Measurements from ENCODE around the gene ESR1.
"Not testable (repeated sequence)": the region's sequence is repeated elsewhere in the genome, so short reads cannot be mapped to it uniquely, and the experiment has no call there.

The ESR1 gene

DNA sequence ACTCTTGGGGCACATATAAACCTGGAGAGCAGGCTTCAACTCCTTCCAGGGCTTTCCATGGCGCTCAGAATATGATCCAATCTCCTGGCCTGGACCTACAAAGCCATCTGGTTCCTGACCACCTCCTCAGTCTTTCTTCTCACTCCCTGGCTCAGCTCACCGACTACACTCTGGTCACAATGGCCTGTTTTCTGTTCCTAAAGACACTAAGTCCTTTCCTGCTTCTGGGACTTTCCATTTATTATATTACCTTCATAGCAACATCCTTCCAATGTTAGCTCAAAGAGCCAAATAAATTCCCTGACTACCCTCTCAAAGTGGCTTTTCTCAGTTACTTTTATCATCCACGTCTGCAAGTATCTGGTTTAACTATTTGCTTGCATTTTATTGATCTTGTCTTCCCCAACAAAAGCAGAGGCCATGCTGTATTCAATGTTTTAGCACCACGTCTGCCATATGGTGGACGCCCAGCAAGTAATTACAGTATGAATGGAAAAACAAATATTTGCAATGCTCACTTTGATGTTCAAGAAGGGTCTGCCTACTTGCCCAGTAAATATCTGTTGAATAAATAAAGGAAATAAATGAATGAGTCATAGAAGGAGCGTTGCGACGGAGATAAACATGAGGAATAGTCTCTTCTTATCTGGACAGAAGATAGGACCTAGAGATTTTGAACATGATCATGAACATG is 328.4 kb downstream of the ESR1 start:
- no peak for DNase-seq (ENCODE audit: low read depth)

DNA sequence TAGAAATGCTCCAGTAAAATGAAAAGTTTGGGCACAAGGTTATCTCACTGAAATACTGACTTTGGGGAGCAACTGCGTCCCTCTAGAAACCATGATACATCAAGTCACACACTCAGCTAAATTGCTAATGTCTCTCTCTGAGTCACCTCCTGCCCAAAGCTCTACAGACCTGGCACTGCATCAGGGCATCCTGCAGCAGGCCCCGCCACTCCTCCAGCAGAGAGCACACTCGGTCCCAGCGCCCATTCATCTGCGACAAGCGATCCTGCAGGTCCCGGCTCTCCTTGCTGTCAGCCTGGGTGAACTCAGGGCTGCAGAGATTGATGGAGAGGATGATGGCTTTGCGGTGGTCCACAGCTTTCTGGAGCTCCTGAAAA is 329.0 kb downstream of the ESR1 start:
- no peak for DNase-seq (ENCODE audit: low read depth)

DNA sequence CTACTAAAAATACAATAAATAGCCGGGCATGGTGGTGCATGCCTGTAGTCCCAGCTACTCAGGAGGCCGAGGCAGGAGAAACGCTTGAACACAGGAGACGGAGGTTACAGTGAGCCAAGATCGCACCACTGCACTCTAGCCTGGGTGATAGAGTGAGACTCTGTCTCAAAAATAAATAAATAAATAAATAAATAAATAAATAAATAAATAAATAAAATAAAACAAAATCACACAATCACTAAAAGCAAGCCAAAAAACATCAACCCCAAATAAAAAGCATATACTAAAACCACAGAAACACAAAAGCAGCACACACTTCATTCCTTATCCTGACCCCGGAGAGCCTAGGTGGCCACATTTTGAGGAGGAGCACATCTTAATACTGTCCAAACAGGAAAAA is 330.9 kb downstream of the ESR1 start:
- not testable (repeated sequence) for DNase-seq (ENCODE audit: low read depth)

DNA sequence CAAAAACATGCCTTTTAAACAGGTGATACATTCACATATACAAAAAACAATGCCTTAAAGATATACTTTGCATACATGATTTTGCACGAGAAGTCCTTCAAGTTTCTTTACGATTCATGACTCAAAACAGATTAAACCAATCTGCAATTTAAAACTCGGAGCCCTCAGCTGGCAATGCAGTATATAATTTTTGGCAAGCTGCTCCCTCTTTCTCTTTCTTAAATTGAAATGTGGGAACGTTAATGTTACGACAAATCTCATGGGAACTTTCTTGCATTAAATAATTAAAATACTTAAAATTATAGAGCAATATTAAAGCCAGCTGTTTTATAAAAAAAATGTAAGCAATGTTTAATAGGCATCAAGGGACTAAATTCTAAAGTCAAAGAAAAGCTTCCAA is 334.6 kb downstream of the ESR1 start:
- DNase-seq (ENCODE audit: low read depth) = no peak

DNA sequence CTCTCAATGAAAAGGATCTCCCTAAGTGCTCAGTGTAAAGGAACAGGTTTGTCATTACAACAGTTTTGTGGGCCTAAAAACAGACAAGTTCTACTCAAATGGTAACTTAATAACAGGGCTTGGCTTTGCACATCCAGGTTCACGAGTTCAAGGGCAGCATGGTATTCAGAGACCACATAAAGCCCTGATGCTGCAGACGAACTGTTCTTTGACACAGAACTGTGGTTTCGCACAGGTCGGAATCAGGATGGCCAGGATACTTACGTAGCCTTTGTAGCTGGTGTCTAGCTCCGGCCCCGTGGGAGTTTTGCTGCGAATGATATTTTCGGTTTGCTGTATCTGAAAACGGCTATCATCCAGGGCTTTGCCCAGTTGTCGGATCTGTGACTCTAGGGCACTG is 335.9 kb downstream of the ESR1 start:
- DNase-seq (ENCODE audit: low read depth) = no peak

DNA sequence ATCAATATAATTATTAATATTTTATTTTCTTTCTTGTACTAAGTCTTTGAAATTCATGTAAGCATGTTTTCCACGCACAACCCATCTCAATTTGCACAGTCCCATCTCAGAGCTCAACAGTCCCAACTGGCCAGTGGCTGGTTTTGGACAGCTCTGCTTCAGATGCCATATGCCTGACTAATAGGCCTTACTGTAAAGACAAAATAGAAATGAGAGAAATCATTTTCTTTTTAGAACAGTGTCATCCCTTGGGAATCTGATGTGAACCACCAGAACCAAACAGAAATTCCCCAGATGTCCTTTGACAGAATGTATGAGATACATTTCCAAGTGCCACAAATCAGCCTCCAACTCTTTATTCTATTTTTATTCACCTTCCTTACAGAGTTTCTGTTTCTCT is 338.9 kb downstream of the ESR1 start:
- DNase-seq (ENCODE audit: low read depth) = no peak

DNA sequence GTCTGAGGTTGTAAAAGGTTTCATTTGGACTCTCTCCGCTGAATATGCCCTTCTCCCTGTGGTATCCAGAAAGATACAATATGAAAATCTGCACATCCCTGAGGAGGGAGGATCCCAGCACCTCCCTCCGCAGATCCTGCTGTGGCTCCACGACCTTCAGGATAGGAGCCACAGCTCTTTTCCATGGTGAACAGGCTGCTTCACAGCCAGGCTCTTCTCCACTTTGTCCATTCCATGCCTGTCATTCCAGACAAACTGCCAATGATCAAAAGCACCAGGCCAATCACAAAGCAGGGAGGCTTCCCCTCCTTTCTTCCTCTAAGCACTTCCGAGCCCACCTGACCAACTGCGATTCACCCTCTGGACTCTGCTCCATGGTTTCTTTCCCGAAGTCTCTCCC is 339.8 kb downstream of the ESR1 start:
- no peak for DNase-seq (ENCODE audit: low read depth)

DNA sequence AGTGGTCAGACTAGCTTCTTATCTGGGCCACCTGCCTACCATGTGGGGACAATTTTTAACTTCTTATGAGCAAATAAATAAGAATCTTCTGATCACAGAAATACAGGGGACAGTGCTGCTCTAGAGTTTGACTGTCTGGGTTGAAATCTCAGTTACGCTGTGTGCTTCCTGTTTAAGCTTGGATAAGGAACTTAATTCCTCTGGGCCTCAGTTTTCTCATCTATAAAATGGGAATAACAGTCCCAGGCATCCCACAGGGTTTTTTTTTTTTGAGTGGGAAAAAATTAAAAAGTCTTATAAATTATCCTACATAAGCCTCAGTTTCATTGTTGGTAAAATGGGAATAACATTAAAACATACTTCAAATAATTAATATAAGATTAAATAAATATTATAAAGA is 340.9 kb downstream of the ESR1 start:
- DNase-seq (ENCODE audit: low read depth) = no peak

DNA sequence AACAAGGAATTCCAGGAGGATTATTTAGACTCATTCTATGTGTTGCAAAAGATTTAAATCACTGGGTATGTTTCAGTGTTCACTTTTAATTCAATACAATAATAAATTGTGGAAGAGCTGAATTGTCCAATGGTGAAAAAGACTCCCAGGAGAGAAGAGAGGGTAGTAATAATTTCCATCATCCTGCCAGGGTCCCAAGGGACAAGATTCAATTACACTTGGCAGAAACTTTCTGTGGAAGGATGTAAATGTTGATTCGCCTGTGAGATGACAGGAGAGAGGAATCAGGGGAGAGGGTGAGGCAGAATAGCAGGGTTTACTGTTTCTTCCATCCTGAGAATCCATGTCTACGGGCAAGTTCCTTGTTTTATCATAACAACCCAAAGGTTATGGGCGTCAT is 342.7 kb downstream of the ESR1 start:
- no peak for DNase-seq (ENCODE audit: low read depth)

DNA sequence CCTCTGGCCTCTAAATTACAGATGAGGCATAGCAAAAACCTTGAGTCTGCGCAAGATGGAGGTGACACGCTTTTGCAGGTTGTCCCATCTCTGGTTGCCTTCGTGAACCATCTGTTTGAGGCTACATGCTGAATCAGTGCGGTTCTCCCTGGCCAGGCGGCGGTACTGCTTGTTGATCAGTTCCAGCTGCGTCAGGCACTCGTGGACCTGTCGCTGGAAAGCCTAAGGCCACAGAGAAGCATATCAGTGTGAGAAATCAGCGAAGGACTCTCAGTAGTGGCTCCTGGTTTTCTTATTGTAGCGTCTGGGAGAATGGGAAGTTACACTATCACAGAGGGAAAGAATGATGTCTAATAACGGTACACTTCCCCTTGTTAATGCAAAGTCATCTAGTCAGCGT is 344.4 kb downstream of the ESR1 start:
- no peak for DNase-seq (ENCODE audit: low read depth)

DNA sequence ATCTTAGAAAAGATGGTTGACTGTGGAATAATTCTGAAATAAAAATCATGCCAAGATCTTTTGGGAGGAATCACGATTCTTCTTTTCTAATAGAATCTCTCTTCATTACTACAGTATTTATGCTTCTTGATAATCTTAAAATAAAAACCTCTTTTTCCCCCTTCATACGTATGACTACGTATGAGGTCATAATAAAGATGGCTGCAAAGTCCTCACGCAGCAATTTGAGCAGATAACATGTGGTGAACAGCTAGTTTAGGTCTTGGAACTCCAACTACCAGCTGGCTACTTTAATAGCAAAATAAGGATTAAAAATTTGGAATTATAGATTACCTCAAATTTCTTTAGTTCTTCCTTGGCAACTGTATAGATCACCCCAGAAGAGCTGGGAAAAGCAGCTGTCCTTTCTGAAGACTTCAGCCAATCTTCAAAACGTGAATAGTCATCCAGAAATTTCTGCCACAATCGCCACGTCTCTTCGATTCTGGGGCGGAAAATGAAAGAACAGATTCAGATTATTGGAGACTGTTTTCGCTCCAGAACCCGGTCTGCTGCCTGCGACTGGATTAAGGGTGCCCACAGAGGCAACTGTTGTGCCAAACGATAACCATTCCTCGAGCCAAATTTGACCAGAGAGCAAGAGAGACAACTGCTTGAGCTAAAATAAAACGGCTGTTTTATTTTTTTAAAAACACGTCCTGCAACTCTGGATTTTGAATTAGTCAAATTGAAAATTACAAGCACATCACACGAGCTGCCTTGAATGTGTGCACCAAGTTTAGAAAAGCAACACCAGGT is 347.3 kb downstream of the ESR1 start:
- no peak for DNase-seq (ENCODE audit: low read depth)

DNA sequence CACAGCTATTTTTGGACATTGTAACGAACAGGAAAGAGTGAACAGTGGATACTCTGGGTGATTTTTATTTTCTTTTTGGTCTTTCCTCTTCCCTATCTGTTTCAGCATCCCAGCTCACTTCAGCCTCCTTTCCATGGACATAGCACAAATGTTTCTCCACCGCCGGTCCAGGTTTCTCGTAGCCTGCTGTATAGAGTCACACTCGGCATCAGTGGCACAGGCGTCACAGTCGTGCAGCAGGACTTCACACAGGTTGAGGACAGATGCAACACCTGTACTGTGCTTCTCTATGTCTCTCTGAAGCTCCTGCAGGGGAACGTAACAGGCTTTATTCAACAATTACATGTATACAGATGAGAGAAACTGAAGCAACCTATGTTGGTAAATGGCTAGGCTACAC is 348.3 kb downstream of the ESR1 start:
- DNase-seq (ENCODE audit: low read depth) = no peak

DNA sequence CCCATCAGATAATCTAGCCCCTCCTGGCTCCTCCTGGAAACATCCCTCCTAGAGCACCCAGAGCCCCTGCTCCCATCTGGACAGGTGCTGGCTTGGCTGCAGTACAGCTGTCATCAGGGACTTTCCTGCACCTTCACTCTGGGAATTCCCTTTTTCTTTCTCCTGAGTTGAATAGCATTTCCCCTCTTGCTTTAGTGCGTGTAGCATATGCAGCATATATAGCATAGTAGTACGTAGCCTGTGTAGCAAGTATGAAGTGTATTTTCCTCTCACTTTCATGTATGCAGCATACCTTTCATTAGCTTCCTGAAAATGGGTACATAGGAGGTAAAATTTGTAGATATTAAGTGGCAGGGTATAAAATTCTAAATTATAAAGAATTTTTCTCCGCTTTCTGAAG is 352.9 kb downstream of the ESR1 start:
- no peak for DNase-seq (ENCODE audit: low read depth)

DNA sequence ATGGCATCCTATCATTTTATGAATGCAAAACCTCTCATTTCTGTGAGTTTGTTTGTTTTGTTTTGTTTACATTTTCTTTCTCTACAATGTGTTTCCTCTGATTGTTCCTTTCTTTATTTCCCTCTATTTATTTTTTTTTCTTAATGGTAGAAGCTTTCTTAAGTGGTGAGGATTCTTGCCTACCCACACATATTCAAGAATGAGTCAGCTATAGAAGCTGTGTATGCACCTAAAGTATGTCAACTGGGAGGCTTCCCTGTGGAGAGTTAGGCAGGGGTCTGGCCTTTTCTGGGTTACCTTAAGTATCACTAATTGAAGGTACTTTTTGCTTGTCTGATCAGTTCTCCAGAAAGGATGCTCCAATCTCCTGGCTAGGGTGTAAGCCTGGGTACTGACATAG is 354.0 kb downstream of the ESR1 start:
- DNase-seq (ENCODE audit: low read depth) = no peak

DNA sequence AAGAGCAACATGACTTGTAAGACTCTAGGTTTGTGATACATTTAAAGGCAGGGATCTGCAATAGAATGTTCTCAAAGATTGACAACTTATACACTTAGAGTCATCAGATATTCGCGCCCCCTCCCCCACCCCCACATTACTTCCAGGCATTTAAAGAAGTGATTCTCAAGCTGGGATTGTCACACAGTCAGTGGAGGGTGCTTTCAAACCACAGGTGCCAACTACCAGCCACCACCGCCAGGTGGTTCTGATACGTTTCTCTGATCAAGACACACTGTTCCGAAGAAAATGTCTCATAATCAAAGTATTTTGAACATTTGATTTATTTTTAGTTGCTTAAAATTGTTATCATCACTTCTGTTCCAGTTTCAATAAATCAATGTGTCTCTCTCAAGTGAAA is 357.5 kb downstream of the ESR1 start:
- DNase-seq (ENCODE audit: low read depth) = no peak

DNA sequence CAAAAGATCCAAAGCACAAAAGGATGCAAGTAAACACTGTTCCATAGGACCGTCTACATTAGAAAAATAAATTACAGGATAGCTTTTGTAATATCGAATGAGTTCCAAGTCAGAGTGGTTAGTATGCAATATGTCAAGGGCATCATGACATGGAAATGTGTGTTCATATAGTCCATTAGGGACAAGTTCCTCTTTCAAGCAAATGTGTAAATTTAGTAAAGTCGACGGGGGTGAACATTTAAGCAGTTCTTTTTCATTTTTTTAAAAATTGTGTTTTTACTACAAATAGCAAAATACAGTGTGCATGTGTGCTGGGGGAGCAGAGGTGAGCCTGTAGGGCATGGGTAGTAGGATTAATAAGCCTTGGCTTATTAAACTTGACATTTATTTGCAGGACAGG is 359.0 kb downstream of the ESR1 start:
- DNase-seq (ENCODE audit: low read depth) = no peak

DNA sequence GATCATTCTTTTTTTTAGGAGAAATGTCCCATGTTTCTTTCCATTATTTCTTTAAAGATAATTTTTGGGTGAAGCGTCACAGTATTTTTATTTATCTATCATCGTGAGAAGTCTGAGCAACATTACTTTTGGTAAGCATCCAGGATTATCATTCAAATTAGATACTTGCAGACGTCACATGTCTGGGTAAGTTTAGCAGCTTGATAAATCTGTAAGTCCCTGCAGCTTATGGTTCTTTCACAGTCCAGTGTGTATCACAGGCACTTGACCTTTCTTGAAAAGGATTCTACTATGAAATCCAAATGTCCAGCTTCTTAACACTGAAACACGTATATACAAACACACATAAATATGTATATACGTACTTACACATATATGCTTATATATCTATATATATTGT is 359.4 kb downstream of the ESR1 start:
- DNase-seq (ENCODE audit: low read depth) = no peak

DNA sequence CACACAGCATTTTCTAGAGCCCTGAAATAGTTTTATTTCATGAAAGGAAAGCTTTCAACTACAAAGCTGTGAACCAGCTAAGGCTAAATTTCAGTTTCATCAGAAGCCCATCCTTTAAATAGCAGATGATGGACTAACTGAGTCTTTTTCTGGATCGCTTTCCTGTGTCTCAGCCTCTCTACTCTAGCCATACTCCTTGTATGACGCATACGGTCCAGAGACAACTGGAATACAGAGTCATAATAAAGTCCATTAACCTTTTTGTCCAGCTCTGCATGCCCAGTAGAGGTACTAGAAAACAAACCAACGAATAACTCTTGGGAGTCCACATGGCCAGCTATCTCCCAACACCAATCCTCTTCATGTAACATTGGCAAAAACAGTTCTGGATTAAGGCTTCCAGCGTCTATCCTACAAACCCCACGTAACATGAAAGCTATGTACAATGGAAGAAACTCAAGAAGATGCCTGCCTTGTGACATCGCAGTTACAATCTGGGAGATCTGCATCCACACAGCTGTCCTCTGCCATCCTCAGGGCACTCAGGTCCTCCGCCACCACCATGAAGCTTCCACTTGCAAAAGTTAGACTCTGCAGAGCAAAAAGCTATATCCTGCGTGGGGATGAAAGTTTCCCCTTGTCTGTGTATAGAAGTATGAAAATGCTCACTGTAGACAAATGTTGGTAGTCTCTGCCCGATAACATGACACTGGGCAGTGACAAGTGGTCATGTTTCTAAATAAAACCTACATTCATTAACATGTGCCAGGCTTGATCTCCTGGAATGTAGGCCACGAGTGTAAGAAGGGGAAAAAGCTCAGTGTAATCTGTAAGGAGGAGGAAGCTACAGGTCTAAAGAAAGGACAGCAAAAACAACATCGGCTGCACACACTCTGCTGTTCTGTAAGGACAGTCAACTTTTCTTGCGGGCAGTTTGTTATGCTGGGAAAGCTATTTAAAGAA is 360.4 kb downstream of the ESR1 start:
- no peak for DNase-seq (ENCODE audit: low read depth)

DNA sequence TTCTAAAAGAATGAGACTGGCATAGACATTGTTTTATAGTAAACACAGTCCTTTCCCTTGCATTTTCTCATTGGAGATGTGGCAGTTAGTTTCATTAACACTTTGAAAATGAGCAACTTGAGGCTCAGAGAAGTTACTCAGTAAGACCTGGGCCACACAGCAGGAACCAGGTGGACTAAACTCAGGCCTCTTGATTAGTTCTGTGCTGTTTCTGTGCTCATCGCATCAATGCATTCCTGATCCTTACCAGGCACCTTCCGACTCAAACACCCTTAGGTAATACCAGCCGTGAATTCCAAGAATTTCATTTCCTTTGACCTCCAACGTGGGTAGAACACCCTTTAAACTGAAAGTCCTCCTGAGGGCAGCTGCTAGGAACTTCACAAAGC is 362.8 kb downstream of the ESR1 start:
- DNase-seq (ENCODE audit: low read depth) = no peak

DNA sequence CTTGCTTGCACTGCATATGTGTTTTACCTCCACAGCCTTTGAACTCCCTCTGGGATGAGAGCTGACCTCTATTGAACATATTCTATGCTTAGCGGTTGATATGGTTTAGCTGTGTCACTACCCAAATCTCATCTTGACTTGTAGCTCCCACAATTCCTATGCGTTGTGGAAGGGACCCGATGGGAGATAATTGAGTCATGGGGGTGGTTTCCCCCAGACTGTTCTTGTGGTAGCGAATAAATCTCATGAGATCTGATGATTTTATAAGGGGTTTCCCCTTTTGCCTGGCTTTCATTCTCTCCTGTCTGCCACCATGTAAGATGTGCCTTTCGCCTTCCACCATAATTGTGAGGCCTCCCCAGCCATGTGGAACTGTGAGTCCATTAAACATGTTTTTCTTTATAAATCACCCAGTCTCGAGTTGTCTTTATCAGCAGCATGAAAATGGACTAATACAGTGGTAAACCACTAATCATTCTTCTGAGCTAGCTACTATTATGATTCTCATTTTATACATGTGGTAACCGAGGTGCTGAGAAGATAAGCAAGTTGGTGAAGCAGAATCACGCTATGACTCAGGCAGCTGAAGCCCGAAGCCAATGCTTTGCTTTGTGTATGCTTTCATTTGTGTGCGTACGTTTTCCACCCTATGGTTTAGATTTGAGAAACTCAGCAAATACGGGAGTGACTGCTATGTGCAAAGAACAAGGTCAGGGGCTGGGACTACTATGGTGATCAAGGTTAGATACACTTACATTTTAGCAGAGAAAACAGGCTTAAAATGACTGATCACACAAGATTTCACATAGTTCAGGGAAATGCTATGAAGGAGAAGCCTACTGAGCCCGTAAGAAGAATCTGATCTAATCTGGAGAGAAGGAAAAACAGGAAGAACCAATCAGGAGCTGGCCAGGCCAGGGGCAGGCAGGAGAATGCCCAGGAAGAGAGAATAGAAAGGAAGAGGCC is 363.5 kb downstream of the ESR1 start:
- peak; percentile 19 for DNase-seq (ENCODE audit: low read depth)

DNA sequence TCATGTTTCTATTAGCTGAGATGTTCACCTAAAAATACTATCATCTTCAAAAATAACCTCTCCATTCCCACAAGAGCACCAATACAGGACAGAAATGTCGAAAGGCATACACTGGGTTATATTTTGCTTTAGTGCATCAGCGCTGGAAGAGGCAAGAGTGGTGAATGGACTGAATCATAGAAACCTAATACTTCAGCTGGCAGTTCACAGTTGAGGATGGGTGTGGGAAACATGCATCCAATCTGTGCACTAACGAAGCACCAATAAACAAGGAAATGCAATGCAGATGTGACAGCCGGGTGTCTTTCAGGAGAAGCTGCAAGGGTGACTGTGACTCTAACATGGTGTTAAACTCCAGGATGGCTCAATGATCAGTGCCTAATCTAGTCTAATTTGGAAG is 365.8 kb downstream of the ESR1 start:
- no peak for DNase-seq (ENCODE audit: low read depth)

DNA sequence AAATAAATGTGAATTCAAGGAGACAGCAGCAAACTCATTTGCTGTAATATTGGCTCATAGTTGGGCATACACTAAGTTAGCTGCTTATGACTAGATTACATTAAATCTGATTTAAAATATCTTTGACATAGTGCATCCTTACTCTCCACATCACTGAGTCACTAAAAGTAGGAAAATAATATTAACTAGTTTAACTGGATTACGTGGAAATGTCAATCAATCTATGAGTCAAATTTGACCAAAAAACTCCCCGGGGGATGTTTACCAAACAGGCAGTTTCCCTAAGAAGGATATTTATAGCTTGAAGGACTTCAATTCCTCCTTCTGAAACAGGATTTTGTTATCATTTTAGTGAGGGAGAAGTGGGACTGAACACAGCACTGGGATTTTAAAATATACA is 366.5 kb downstream of the ESR1 start:
- no peak for DNase-seq (ENCODE audit: low read depth)
